ENCODE measurements around the gene DUSP6.

DUSP6 gene

DNA sequence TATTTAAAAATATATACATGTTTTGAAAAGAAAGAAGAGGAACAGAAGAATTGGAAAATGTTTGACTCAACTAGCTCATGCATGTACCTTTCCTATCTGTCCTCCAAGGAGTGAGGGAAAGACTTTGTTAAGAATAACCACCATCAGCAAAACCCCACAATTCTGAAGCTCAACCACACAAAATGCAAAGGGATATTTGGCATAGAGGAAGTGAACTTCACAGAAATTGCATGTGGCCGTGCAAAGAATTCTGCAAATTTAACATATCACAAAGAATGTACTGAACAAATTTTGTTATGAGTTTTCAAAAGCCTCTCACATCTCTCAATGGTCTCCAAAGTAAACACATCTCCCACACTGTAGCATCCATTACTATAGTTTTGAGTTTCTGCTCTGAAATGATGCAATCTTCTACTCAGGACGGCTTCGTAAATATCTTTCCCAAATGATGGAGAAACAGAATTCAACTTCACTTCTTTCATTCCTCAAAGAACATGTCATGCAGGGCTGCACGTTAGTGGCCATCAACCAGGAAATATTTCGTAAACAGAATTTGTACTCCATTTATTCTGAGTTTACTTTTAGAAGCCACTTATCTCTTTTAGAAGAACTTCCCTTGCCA is 17.6 kb downstream of the DUSP6 start:
- DNase-seq (ENCODE audit: insufficient read length, low spot score) (no peak), FAIRE-seq (no peak)

DNA sequence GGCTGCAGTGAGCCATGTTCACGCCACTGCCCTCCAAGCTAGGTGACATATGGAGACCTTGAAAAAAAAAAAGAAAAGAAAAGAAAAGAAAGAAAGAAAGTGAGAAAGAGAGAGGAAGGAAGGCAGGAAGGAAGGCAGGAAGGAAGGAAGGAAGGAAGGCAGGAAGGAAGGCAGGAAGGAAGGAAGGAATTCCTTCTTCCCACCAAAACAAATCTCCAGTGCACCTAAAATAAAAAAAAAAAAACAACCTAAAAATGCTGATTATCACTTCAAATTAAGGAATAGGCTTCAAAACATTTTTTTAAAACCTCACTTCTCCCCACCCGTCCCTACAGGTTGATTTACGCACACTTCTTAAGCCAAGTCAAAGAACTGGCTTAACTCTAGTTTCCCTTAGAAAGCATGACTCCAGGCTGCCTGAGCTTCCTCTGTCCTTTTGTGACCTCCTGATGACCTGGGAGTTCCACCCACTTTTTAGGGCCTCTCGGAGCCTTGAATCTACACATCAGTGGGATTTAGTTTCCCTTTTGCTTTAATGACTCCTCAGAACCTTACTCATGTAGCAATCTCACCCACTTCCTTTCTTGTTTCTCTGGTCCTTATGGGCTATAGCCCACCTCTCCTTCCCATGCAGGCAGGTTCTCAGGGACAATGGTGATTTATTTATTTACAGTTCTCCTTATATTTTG is 18.6 kb downstream of the DUSP6 start:
- FAIRE-seq = no peak

DNA sequence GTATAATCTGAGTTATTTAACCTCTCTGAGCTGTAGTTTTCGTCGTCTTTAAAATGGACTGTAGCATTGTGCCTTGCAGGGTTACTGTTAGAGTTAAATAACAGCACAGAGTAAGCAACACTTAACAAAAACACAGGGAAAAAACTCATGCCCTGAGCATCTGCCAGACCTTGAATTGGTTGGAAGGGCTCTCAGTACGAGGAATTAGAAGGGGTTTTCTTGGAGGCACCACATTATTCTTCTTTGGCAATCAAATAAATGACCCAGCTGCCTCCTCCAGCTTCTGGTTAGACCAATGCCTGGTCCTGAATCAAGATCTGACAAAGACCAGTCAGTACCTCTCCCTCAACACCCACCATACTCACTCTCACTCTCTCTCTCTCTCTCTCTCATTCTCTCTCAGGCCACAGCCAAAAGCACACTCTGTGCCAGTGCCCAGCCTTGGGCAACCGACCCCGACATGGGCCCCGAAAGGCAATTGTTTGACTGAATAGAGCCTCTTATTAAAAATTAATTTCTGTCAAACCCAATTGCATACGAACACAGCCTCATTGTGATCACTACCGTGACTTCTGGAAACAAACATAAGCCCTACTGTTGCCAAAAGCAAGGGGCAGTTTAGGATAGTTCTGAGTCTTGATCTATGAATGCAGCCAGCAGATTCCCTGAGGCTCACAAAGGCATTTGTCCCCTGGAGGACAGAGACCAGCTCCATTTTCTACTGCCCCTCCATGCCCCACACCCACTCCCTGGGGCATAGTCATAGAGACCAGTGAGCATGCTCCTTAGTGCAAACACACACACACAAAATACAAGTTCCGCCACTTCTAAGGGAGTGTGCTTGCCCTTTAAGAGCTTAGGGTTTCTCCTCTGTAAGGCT is 23.9 kb downstream of the DUSP6 start:
- FAIRE-seq (no peak), DNase-seq (ENCODE audit: insufficient read length, low spot score) (no peak)

More for the DNA sequence above, 18.6 kb downstream of the DUSP6 start:
- DNase-seq (ENCODE audit: insufficient read length, low spot score) = no peak

DNA sequence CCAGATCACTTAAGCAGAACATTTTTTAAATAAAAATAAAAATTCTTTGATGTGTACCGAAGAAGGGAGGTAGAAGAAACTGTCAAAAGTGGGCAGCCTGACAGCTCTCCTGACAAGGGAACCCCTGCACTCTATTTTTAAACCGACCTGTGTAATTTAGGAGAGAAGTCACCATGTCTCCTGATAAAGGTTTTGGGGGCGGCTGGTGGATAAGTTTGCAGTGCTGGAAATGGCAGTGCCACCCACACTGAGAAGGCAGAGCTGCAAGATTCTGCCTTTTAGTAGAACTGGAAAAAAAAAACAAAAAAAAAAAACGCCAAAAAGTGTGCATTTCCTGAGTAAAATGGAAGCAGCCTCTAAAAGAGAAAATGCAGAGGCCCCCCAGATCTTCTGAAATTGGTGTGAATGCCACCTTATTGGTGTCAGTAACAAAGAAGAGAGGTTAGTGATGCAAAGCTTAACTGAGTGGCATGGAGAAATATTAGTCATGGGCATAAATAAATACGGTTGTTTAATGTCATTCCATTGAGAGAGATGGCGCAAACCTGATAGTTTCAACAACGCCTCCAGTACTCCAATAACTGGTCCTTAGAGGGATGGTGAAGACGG is 24.7 kb downstream of the DUSP6 start:
- DNase-seq (ENCODE audit: insufficient read length, low spot score) (no peak), FAIRE-seq (no peak)

DNA sequence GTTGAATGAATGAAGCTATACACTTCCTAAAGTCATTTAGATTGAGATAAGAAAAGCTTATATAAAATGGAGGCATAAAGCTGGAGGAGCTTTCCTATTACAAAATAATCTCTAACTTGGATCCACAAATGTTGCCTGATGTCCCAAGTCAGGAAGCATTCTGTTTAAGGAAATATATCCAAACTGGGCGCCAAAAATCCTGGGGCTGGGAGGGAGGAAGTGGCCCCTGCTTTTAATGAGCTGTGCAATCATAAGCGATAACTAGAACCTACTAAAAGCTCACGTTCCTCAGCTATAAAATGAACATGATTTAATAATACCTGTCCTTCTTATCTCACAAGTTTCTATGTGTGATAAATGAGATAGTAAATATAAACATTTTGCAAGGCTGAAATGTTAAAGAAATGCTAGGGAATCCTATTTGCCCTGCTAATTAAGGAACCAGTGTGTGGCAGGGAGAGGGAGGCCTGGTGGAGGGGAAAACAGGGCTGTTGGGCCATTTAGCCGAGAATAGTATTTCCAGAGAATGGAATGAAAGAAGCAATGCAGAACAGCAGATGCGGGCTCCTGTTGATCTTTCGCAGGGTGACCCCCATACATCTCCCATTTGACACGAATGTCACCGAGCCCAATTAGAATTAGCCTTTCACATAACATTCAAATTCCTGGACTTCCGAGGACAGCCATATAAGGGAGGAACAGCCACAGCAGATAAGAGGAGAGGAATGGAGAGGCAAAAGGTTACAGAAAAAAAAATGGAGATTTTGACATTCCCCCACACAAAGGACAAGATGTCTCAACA is 25.9 kb downstream of the DUSP6 start:
- DNase-seq (ENCODE audit: insufficient read length, low spot score) = no peak
- no peak for FAIRE-seq

DNA sequence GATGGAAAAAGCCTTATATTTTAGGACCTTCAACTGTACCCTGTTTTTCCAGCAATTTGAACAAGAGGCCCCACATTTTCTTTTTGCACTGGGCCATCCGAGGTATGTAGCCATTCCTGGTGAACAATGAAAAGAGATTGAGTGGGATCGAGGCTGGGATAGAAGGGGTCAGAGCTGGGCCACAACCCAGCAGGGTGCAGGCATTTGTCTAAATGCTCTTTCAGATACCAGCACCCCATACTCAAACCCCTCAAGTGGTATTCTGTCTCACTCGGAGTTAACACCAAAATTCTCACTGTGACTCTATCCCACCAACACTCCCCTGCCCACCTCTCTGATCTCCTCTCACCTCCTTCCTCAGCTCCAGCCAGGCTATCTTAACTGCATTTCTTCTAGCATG is 26.8 kb downstream of the DUSP6 start:
- FAIRE-seq (no peak), DNase-seq (ENCODE audit: insufficient read length, low spot score) (no peak)

DNA sequence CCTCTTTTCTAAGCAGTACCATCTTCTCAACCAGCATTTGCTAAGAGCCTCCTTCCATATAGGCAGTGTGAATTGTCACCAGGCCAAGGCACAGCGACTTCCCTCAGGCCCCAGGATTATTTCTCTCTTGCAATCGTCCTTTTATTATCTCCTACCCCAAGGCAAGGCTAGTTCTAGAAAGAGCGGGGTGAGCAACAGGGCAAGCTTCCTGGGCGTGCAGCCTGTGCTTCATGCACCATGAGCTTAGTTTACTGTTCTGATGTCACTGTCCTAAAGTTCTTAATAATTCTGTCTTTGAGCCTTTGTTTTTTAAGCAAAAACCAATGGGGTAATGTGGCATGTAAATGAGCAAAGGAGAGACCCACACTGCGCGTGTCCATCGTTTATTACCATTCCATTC is 27.9 kb downstream of the DUSP6 start:
- no peak for DNase-seq (ENCODE audit: insufficient read length, low spot score)
- FAIRE-seq = no peak

DNA sequence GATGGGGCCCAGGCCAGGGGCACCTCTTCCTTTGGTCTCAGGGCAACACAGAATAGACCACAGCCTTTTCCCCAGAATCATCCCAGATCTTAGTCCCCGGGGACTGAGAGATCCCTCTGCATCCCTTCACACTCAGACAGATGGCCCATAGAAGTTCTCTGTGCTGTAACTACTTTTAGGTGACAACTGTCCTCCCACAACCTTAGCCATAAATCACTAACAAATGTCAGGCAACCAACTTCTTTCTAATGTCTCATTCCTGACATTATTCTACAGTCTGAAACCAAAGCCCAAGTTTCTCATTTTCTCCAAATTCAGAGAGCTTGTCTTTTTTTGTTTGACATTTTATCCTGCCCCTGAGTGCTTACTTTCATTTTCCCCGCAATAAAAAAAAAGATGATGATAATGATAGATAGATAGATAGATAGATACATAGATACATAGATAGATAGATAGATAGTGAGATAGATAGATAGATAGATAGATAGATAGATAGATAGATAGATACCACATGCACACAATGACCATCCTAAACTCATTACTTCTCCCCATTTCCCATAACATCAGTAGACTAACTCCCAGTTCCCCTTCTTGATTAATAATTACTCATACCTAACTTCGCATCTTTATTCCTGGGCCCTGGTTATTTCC is 28.6 kb downstream of the DUSP6 start:
- DNase-seq (ENCODE audit: insufficient read length, low spot score) = no peak
- no peak for FAIRE-seq

DNA sequence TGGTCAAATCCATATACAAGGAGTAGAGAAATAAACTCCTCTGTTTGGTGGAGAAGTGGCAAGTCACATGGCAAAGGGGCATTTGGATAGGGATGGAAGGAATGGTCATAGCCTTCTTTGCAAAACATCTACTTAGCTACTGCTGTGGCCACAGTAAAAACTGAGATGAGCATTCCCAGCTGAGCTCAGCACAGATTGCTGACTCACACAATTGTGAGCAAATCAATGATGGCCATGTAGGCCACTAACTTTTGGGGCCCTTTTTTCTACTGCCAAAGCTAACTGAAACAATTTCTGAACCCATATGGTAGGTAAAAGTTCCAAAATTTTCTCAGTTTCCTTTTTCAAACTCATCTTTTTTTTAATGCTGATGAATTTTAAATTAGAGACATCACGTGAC is 31.6 kb downstream of the DUSP6 start:
- DNase-seq (ENCODE audit: insufficient read length, low spot score) (no peak), FAIRE-seq (no peak)

DNA sequence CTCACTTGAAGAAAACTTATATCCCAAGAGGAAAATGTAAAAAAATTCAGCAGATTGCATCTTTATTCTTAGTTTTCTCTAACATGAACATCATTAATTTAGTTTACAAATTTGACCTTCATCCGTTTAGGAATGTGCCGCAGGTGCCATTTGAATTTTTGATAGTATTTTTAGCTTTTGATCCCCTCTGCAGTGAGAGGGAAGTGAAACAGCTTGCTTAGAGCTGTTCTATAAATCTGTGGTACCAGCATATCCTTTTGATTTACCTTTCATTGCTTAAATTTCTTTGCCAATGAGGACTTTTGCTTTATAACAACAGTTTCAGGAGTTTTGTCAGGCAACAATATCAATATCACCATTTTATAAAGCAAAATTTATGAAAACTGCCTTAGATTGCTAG is 32.7 kb downstream of the DUSP6 start:
- DNase-seq (ENCODE audit: insufficient read length, low spot score) = no peak
- FAIRE-seq = no peak

DNA sequence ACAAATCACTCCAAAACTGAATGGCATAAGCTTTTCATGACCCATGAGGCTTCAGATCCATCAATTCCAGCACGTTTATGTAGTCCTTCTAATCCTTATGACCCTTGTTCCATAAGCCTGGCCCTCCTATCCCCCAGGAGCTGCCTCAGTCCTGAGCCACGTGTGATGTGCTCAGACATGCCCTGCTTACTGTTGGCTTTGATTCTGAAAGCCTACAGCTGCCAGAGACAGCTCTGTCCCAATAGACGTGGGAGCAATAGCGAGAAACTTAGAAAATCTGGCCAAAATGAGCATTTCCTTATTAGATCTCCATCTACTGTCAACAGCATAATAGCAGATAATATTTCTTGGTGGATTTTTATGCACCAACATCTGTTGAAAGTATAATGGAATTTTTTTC is 33.2 kb downstream of the DUSP6 start:
- DNase-seq (ENCODE audit: insufficient read length, low spot score) = no peak
- FAIRE-seq = no peak

DNA sequence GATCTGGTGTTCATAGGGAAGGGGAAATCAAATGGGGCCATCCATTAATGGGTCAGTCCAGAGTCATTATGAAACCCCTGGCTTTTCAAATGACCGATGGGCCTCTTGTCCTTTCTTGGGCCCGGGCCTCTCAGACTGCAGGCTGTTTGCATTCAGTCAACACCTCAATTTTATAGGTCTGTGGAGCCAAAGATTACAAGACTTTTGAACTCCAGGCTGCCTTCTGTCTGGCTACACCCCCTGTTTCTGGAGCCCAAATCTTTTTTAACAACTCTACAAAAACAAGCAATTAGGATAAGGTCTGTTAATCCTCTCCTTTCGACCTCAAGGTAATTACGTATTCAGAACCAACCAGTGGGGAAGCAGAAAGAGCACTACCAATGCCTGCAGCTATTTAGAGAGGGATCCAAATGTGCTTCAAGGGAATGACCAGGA is 35.6 kb downstream of the DUSP6 start:
- no peak for FAIRE-seq
- DNase-seq (ENCODE audit: insufficient read length, low spot score) = no peak

DNA sequence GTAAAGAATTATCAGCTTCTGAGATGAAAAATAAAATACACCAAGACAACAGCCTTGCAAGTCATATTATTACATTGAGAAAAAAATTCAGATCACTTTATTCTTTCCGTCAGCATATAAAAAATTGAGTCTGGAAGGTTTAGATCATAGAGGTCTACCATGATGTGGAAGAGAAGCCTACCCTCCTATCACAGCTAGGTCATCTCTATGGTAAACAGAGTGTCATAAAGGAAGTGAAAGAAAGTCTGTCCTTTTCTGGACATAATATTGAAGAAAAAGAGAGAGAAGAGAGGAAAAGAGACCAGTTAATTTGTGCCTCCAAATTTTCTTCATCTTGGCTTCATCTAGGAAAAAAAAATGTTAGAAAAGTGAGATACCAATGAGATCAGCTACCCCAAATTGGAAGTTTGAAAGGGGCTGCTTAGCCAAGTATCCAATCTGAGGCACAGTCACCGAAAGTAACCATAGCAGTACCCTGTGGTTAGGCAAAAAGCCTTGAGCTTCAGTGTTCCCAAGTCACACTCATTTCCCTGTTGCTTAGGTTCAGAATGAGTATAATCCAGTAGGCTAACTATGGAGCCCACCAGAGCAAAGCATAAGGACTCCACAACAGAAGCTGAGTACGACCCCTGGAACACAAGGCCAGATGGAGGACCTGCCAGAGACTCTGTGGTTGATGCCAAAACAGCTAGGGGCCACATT is 38.1 kb downstream of the DUSP6 start:
- FAIRE-seq = no peak
- DNase-seq (ENCODE audit: insufficient read length, low spot score) = no peak

DNA sequence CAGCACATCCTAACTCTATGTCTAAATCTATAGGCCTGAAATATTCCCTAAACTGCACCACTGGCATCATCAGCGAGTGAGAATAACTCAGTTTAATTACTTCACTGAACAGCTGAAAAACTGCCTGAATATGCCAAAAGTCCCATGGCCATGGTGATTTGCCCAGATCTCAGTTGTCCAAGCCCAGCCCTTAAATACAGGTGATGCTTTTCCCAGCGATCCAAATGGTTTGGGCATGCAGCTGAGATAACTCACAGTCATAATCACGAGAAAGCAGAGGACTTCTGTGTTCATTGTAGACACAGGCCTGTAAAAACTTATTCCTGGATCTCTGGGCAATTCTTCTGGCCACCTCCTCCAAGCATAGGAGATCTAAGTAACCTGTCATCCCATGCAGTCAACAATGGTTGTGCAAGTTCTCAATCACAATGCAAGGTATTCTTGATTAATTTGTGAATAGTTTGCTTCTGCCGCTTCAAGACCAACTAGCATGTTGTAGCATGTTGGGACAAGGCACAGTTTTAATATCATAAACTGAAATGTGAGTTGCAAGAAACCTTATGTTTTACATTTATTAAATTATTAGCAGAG is 40.5 kb downstream of the DUSP6 start:
- no peak for FAIRE-seq
- DNase-seq (ENCODE audit: insufficient read length, low spot score) = no peak

DNA sequence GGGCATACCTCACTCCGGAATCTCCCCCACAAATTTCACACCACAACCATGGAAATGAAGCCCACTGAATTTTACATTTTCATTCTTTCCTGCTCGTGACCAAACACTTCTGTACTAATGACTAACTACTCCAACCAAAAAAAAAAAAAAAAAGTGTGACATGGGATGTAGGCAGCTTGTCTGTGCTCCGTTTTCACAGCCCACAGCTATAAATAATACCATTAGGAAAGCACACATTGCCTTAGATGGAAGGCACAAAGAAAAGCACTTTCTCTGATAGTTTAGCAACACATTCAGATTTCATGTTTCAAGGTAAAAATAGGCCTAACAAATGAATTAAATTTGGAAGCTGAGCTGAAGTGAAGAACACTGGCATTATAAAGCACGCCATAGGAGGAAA is 42.5 kb downstream of the DUSP6 start:
- FAIRE-seq (no peak), DNase-seq (ENCODE audit: insufficient read length, low spot score) (no peak)

DNA sequence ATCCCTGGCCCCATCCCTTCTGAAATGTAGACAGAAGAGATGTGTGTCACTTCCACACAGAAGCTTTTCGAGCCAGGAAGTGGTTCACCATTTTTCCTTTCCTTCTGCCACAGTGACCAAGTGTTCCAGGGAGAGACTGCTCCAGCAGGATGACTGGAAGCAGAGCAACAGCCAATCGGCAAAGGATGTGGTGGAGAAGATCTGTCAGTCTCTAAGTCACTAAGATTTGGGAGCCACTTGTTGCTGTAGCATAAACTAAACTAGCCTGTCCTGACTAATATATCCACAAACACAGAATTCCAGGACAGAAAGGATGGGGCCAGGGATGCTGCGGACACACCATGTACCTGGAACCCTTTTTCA is 42.9 kb downstream of the DUSP6 start:
- DNase-seq (ENCODE audit: insufficient read length, low spot score) (no peak), FAIRE-seq (no peak)

DNA sequence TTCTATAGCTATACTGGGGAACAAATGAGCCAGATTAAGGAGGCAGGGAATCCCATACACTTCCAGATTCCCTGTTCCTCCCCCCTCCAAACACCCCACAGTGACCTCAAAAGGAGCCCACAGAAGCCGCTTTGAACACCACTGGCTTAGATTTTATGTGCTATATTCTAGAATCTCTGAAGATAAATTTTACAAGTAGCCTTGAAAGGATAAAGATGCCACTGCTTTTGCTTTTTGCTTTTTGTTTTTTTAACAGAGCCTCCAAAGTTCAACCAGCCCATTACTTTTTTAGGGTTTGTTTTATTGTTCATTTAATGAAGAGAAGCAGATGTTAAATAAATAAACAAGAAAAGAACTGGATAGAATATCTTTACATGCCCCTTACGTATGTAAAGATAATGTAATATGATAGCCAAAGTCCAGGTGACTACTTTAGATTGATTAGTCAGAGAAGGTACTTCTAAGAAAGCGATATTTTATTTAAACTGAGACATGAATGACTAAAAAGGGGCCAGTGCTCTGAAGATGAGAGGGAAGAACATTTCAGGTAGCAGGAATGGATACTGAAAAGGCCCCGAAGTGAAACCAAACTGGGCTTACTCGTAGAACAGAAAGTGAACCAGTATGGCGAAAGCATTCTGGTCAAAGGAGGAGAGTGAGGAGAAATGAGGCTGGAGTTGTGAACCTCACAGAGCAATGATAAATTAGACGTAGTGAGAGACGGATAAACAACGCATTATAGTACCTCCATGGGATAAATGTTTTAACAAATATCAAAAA is 44.6 kb downstream of the DUSP6 start:
- no peak for FAIRE-seq
- no peak for DNase-seq (ENCODE audit: insufficient read length, low spot score)

DNA sequence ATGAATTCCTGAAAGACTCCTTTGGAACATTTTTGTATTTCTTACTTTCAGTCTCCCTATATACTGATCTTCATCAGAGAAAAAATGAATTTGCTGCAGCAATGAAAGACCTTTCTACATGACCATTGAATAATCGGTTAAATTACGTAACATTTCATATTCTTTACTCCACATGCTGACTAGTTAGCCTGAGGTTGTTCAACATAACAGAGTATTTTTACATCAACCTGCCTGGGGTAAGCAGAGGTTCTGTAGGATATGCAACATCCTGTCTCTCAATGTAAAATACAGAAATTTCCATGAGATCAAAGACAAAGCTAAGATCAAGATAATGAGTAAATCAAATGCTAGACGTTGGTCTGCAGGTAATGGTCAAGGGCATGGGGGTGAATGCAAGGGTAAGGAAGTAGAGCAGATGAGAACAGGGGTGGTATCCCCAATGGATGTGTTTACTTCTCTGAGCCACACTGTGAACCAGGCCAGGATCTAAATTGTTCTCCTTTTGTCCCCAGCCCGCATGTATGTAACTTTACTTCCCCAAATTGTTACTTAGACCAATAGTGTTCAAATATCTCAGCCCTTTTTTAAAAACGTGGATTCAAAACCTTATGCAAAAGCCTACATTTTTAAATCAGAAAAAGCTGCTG is 45.4 kb downstream of the DUSP6 start:
- peak; percentile 9 for FAIRE-seq
- DNase-seq (ENCODE audit: insufficient read length, low spot score) = no peak

Data from HTR-8/SVneo (cell line).